Effector CD4-positive, alpha-beta T cell (primary cell): ENCODE measurements around the gene PCK1.

Experiments
- DNase-seq: peaks from one replicate; pipeline ENCODE4 v3.0.0-alpha.2; 2020

The PCK1 gene

GRCh38 chr20:57577679-57578475, 17.0 kb downstream of the PCK1 start:
- no peak for DNase-seq

- no peak for DNase-seq
Observed at GRCh38 chr20:57578476-57579165, 17.7 kb downstream of the PCK1 start.

- no peak for DNase-seq
Observed at GRCh38 chr20:57579331-57579897, 18.5 kb downstream of the PCK1 start.

DNA sequence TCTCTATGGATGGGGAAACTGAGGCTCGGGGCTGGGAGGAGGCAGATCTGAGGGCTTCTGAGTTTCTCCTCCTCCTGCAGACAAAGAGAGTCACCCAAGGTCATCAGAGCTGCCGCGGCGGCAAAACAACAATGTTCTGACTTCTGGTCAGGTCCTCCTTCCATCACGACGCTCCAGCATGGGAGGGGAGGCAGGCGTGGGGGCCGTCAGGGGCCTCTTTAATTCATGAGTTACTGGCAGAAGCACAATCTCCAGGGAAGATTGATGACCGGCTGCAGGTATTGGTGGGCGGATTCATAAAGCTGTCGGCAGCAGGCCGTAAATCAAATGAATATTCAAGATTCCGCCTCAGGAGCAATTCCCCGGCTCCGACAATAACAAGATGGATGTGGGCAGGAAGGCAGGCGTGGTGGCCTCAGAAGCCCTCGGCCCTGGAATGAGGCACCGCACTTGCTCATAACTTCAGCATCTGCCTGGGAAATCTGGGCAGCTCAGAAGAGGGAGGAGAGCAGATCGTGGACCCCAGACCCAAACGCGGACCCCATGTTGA, 19.1 kb downstream of the PCK1 start:
- DNase-seq, result no peak

- no peak for DNase-seq
Observed at GRCh38 chr20:57580478-57581201, 19.7 kb downstream of the PCK1 start.

DNA sequence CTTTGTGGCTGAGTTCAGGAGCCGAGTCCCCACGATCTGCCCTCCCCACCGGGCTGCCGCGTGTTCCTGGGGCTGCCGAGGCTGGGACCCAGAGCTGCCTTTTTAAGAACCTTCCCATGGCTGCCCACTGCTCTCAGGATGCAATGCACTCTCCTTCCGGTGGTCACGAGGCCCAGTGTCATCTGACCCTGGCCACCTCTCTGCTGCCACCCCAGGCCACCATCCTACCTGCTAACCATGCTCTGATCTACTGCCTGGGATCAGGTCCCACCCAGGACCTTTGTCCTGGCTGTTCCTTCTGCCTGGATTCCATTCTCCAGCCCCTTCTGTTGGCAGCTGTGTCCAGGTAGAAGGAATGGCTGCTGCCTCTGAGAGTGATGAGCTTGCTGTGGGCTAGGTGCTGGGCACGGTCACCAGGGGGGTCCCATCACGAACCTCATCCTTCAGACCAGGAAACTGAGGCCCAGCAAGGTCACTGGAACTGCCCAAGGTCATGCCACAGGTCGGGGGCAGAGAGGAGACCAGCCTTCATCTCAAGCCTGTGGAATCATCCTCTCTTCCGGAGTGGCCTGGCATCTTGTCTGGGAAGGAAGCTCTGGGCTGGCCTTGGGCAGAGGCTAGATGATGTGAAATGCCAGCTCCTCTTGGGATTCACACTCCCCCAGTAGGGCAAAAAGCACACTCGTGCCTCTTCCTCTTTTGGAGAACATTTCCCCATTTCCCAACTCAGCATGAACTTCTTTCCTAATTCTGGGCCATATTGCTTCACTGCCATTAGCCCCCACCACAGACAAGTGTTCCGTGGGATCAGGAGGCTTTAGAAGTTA, 20.5 kb downstream of the PCK1 start:
- no peak for DNase-seq

DNA sequence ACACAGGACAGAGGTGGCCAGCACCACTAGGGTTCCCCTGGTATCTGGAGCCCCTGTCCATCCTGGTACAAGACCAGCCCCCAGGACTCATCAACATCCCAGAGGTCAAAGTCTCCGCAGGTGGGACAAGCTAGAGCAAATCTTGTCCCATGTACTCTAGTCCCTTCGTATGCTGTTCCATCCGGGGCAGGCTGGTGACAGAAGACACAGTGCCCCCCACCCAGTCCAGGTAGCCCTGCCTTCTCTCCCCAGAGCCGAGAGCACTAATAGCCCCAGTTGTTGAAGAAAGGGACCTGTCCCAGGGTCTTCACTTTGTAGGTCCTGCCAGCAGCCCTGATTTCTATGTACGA, 21.1 kb downstream of the PCK1 start:
- DNase-seq, result no peak

- no peak for DNase-seq
Observed at GRCh38 chr20:57582432-57583288, 21.8 kb downstream of the PCK1 start.

DNA sequence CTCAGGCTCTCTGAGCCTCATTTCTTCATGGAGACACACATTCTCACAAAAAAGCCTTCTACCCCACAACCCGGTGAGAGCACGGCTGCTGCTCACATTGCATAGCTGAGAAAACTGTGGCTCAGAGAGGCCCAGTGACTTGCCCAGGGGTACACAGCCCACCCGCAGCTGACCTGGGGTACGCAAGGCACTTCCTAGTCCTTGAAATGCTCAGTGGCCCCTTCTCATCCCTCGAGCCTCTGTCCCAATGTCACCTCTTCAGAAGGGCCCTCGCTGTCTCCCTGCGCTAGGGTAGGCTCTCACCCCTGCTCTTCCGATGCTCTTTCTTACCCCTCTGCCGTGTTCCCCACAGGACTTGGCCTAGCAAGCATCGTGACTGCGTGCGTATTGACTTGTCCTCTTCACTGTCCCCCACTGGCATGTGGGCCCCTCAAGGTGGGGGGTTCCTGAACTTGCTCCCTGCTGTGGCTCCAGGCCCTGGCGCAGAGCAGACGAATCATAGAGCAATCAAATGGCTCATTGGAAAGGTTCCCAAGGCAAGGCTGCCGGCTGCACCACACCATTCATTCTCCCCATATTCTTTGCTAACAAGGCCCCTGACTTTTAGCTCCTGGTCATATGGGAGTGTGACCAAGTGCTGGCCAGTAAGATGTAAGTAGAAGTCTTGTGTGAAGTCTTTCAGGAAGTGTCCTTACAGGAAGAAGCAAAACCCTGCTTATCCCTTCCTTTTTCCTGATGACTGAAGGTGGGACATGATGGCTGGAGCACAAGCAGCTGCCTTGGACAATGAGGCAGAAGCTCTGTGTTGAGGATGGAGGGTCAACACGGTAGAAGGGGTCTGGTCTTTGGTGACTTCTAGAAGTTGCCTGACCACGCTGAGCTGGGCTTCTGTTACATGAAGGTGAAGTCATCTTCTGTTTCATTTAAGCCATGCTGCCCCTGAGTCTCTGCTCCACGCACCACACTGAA, 22.7 kb downstream of the PCK1 start:
- no peak for DNase-seq

DNA sequence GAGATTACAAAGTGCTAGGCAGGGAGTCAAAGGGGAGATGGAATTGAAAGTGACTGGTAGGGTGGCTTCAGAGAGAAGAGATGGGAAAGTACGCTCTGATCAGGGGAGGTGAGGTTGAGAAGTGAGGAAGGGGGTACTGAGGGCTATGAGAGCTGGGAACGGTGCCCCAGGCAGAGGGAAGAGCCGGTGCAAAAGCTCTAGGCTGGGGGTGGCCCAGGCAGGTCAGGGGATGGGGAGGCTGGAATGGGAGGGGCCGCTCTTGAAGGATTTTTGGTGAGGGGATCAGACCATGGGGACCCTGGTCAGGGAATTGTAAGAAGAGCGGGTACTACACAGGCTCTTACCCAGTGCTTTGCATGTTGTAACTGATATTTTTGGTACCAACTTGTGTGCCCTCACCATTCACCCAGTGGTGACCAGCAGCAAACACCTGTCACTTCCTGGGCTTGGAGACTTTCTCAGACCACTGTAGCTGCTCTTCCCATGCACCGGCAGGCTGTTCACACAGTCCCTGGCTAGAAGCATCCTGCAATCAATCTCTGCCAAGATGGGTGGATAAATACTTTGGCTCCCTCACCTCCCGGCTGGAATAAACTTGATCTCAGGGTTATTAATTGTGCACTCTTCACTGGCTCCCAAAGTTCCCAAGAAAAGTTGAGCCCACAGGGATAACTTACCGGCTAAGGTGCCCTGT, 24.0 kb downstream of the PCK1 start:
- DNase-seq, result no peak

DNA sequence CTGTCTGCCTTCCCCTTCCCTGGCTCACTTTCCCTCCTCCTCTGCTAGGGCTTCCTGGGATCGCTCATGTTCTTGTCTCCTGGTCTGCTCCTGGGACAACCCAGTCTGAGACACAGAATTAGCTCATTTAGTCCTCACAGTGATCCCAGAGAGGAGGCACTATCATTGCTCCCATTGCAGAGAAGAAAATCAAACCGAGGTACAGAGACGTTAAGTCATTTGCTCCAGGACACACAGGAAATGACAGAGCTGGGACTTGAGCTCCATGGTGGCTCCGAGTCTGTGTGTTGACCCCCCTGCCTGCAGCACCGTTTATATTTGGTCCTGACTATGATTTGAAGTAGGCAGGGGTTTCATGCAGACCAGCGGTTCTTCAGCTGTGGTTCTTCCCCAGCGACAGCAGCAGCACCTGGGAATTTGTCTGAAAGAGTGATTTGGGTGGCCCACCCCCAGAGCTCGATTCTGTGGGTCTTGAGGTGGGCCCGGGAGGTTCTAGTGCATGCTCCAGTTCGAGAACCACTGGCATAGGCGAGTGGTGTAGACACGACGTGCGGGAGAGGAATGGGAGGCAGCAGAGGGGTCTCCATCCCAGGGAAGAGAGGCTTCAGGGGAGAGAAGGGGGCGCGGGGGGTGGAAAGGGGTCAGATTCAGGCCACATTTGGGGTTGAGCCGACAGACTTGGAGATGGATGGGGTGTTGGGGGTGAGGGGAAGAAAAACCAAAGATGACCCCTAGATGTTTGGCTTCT, 24.7 kb downstream of the PCK1 start:
- no peak for DNase-seq

GRCh38 chr20:57586370-57586793, 25.5 kb downstream of the PCK1 start:
- DNase-seq, result no peak

- no peak for DNase-seq
Observed at GRCh38 chr20:57586943-57587277, 26.0 kb downstream of the PCK1 start.

- DNase-seq, result no peak
Observed at GRCh38 chr20:57587278-57587988, 26.5 kb downstream of the PCK1 start.

GRCh38 chr20:57587989-57588377, 27.1 kb downstream of the PCK1 start:
- no peak for DNase-seq

- no peak for DNase-seq
Observed at GRCh38 chr20:57588596-57588995, 27.7 kb downstream of the PCK1 start.

DNA sequence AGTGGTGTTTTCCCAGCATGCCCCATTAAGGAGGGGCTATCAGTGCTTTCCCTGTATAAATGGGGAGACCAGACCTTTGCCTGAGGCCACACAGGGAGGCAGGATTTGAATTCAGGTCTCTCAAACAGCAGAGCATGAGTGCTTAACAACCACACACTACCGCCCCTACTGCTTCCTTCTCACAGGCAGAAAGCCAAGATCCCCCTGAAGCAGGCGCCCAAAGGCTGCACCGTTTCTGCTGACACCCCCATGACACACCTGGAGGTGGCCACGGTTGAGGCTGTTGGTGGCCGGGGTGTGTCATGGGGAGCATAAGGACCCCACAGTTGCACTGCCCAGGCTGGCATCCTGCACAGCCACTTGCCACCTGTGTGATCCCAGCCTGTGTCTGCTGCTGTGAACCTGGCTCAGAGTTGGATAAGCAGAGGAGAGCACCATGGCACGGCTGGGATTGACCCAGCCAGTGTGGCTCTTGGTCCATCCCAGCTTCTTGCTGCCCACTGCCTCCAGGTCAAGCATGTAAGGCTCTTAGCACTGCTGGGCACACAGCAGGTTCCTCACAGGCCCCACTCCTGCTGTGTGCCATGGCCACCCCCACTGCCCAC, 28.3 kb downstream of the PCK1 start:
- DNase-seq, result no peak
